Astrocyte of the cerebellum (primary cell): Measurements from ENCODE around the gene PROX1.

Source experiments
- DNase-seq: peaks from one replicate; pipeline ENCODE4 v3.0.0-alpha.2; 2011; ENCODE audit warnings: low read depth
- H3K4me3 ChIP-seq: 2 replicates; pipeline ENCODE4 v1.5.1; 2011; ENCODE audit warnings: mild to moderate bottlenecking, low read depth, low read length, moderate library complexity
- CTCF ChIP-seq: IDR thresholded peaks from 2 replicates; pipeline ENCODE4 v1.5.1; 2012; ENCODE audit warnings: low read length, low read depth, moderate library complexity, mild to moderate bottlenecking; ENCODE audit errors: missing control alignments
- in situ Hi-C: cut with HindIII; loops from 2 replicates; pipeline ENCODE4 v1.10.0; 2017; ENCODE audit warnings: low sequenced_read_pairs

PROX1 gene

GRCh38 chr1:213997772-213998107 is 10.0 kb downstream of the PROX1 start:
- TF ChIP-seq CTCF = no peak
- no peak overlapping the region for H3K4me3 ChIP-seq
- DNase-seq = no peak
- in situ Hi-C loops = no loop called here

- no peak for DNase-seq
- H3K4me3 ChIP-seq = no peak overlapping the region
- in situ Hi-C loops = no loop called here
- TF ChIP-seq CTCF = no peak
Measured at GRCh38 chr1:213998785-213999184, 11.0 kb downstream of the PROX1 start.

GRCh38 chr1:213999732-214000131 is 12.0 kb downstream of the PROX1 start:
- H3K4me3 ChIP-seq = no peak overlapping the region
- TF ChIP-seq CTCF = no peak
- in situ Hi-C loops = no loop called here
- DNase-seq = no peak

- in situ Hi-C loops = no loop called here
- DNase-seq = no peak
- no peak overlapping the region for H3K4me3 ChIP-seq
- TF ChIP-seq CTCF = no peak
Measured at GRCh38 chr1:214002060-214002459, 14.3 kb downstream of the PROX1 start.

- in situ Hi-C loops = no loop called here
- no peak overlapping the region for H3K4me3 ChIP-seq
- DNase-seq = peak; percentile 62
- no peak for TF ChIP-seq CTCF
Measured at GRCh38 chr1:214002472-214002871, 14.7 kb downstream of the PROX1 start.

- no peak overlapping the region for H3K4me3 ChIP-seq
- in situ Hi-C loops = no loop called here
- no peak for TF ChIP-seq CTCF
- no peak for DNase-seq
Measured at GRCh38 chr1:214003233-214003632, 15.5 kb downstream of the PROX1 start.

- TF ChIP-seq CTCF = no peak
- in situ Hi-C loops = no loop called here
- no peak overlapping the region for H3K4me3 ChIP-seq
- no peak for DNase-seq
Measured at GRCh38 chr1:214004014-214004413, 16.2 kb downstream of the PROX1 start.
